HG02678 (cell line): ENCODE results near the gene OXCT2.
"Not testable (repeated sequence)": the region's sequence is repeated elsewhere in the genome, so short reads cannot be mapped to it uniquely, and the experiment has no call there.

Source experiments
- ATAC-seq: cut with Tn5 transposase; IDR thresholded peaks from one replicate; pipeline ENCODE4 v1.9.1; 2021; ENCODE audit warnings: mild to moderate bottlenecking, moderate library complexity; ENCODE audit not compliant: unreplicated experiment

Gene OXCT2

GRCh38 chr1:39763619-39764374 lies 7.4 kb downstream of the OXCT2 start:
- not testable (repeated sequence) for ATAC-seq

DNA sequence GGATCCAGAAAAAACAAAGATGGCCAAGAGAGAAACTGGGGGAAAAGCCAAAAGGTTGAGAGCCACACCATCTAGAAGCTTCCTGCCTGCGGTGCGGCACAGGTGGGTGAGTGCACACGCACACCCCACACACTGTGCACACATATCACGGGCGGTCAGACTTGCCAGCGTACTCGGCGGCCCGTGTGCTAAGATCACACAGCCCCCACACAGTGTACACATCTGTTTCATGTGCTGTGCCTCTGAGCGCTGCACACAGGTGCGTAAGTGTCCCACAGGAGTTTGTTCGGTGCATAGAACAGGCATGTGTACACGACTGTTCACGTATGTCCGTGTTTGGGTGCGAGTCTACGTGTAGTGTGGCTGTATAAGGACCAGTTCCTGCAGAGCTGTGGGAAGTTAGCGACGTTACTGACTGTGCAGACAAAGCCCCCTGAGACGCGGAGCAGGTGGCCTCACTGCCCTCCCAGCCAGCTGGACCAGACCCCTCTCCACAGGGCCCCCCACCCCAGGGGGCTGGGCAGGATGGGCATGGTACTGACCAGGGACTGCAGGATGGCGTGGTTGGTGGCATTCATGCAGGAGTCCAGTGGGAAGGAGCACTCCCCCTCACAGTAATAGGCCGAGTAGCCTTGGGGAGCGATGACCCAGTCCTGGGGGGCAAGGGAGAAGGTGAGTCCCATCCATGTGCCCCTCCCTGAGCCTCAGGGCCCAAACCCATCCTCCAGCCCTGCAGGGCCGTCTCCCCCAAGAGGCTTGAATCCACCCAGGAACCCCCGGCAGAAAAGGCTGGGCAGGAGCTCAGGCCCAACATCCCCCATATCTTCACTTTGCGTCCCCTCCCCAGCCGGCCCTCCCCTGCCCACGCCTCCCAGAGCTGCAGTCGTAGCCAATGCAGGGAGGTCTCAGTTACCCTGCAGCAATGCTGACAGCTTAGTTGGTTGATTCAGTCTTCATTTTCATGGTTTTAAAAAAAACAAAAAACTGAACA lies 8.3 kb downstream of the OXCT2 start:
- no peak for ATAC-seq

DNA sequence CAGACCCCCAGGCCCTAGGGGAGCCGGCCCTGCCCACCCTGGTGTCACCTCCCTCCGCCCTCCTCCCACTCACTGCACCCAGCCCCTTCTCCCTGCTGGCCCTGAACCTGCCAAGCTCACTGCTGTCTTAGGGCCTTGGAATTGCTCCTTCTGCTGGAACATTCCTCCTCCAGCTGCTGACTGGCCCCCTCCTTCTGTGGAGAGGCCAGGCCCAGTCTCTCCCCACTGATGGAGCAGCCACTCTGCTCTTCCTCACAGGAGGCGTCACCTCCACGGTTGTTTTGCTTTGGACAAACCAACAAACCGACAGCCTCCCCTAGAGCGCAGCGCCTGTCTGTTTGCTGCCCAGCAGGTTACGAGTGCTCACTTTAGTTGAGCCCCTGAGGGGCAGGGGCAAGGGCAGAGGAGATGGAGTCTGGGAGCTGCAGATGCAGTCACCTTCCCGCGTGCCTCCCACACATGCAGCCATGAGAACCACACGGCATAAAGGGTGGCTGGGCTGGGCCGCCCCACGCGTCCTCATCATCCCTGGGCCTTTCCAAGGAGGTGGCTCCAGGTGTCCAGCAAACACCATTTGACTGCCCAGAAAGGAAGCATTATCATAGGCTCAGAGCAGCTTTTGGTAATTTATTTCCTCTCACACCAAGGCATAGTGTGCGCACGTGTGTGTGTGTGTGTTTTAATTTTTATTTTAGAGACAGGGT lies 9.4 kb downstream of the OXCT2 start:
- no peak for ATAC-seq

DNA sequence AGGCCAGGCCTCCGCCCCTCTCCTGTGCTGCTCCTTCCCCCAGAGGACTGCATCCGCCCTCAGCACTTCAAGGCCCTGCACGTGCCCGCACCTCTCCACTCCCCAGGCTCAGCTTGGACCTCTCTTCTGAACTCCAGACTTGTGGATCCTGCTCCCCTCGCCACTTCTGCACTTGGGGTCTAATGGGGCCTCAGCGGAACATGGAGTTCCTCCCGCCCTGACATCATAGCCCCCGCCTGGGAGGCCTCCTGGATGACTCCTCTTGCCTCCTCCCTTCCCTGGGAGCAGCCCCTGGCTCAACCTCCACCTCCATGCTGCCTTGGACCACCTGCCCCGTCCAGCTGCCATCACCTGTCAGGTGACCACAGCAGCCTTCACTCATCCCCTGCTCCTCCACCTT lies 10.1 kb downstream of the OXCT2 start:
- ATAC-seq: no peak

DNA sequence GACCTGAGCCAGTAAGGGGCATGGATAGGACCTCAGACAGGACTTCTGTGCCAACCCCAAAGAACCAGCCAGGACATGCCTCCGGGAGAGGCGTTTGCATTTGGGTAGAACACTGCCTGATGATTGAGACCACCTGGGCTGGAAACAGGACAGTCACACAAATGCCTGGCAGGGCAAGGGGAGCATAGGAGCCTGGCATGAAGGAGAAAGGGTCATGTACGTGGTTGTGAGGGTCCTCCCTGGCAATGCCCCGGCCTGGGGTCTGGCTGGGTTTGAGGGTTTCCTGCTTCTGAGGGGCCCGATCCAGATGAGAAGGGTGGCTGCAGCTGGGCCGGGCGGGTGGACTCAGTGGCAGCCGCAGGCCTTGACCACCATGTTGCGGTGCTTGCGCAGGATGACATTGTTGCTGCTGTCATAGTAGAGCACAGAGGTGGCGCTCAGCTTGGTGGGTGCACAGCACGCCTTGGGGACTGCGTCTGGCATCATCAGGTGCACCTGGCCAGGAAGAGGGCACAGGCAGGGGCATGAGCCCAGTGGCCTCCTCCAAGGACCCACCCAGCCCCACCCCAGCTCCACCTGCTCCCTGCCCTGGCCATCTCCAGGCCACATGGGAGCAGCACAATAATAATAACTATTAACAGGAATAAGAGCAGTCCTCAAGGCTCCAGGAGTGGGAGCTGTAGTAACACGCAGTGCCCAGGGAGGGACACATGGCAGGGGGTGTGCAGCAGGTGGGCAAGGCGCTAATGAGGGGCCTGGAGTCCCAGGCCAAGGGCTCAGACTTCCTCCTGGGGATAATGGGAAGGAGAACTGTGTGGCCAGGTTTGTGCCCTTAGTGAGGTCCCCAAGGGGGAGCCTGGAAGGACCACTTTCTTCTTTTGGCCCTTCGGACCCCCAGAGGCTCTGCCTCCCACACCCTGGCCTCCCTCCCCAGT lies 10.8 kb downstream of the OXCT2 start:
- no peak for ATAC-seq

- ATAC-seq: no peak
These were observed 11.8 kb downstream of the OXCT2 start for GRCh38 chr1:39759436-39759726.

DNA sequence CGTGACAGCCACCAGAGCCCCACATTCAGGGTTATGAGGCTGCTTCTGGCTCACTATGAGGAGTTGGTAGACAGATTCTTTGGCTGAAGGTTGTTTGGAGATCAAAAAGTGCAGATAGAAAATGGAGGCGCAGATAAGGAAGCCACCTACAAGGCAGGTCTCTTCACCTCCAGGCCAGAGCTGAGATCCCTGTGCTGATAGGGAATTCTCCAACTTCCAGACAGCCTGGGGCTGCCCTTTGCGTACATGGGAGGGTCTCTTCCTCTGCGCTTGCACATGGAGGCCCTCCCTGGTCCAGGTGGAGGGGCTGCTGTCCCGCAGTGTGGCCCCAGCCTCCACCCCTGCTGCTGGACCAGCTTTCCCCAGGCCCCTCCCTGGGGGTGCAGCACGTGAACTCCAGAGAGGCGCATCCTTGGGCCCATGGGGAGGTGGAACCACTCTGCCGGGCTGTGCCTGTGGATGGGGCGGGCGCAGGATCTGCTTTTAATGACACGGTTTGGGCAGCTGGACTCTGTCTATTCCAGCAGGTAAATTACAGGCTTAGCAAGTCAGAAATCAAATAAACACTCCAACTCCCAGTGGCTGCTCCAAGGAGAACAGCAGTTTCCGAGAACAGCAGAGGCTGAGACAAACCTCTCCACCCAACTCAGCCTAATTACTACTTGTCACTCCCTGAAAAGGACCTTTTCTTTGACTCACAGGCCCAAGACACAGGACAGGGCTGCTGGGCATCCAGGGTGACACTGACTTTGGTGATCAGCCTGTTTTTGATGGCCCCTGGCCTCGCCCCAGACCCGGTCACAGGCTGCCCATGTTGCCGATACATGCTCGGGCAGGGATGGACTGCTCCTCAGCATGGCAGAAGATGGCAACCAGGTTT lies 12.4 kb downstream of the OXCT2 start:
- ATAC-seq: no peak

DNA sequence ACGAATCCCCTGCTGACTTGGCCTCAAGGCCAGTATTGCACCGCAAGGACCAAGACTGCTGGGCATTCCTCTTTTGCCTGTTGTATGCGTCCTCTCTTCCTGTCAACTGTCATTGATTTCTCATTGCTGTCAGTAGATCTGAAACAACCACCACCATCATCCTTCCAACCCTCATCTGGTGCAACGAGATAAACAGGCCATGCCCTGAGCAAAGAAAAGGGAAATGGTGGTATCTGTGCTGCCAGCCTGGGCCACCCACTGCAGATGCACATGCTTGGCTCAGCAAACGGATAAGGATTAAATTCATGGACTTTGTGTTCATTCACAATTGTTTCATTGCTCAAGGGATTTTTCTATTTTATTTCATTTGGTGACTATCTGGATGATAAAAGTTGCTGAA lies 13.6 kb downstream of the OXCT2 start:
- ATAC-seq: no peak

GRCh38 chr1:39755965-39756659 lies 15.0 kb downstream of the OXCT2 start:
- ATAC-seq: no peak

DNA sequence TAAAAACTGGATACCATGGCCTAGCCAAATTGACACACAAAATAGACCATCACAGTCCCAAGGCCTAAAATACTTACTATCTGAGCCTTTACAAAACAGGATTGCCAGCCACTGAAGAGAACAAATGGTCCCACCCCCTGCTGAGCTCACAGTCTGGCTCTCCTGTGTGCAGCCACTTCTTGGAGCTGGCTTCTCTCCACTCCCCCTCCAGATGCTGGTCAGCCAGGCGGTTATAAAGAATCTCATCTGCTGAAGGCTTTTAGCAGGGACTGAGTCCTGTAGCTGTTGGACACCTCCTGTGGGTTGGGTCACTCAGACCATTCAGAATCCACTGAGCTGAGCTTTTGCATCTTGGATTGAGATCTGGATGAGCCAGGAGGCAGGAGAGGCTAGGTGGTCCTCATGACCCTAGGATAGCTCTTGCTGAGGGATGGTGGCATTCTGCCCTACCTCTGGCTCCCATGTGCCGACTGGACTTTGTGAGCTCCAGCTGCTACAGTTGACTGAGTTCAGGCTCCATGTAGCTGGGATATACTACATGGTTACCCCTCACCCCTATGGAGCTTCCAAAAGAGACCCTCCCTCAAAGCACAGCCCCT lies 16.1 kb downstream of the OXCT2 start:
- ATAC-seq: no peak

DNA sequence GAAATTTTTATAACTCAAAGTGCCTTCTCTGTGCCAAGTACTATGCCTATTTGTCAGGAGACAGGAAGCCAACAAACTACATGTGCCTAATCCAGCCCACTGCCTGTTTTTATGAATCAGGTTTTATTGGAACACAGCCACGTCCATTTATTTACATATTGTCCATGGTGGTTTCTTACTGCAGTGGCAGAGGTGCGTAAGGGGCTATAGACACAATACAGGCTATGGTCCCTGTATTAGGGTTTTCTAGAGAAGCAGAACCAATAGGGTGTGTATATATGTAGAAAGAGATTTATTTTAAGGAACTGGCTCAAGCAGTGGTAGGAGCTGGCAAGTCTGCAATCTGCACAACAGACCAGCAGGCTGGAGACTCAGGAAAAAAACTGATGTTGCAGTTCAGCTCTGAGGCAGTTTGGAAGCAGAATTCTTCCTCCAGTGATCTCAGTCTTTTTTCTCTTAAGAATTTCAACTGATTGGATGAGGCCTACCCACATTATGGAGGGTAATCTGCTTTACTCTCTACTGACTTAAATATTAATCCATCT lies 17.1 kb downstream of the OXCT2 start:
- no peak for ATAC-seq

GRCh38 chr1:39753132-39754025 lies 17.8 kb downstream of the OXCT2 start:
- no peak for ATAC-seq

GRCh38 chr1:39752703-39753102 lies 18.4 kb downstream of the OXCT2 start:
- no peak for ATAC-seq

GRCh38 chr1:39751595-39751994 lies 19.6 kb downstream of the OXCT2 start:
- no peak for ATAC-seq

DNA sequence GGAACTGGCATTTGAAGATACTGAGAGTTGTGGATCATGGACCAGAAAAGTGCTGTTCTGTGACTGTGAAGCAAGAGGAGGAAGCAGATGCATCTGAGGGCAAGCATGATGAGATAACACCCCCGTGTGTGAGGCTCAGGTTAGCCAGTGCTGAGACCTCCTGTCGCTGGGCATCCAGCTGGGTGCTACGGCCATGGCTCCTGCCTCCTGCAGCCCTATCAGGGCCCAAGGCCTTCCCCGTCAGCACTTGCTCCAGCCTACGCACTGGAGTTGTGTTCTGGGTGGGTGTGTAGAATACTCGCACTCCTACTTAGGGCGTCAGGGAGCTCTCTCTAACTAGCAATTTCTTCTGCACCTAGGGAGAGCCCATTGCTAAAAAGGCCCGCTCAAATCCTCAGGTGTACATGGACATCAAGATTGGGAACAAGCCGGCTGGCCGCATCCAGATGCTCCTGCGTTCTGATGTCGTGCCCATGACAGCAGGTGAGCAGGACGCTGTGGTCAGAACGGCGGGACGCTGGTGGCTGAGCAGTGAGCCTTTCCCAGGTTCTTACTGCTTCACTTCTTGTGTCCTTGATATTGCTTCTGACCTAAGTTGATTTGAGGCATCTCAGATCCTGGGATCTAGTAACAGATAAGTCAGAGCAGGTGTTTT lies 26.0 kb downstream of the OXCT2 start:
- ATAC-seq: no peak

DNA sequence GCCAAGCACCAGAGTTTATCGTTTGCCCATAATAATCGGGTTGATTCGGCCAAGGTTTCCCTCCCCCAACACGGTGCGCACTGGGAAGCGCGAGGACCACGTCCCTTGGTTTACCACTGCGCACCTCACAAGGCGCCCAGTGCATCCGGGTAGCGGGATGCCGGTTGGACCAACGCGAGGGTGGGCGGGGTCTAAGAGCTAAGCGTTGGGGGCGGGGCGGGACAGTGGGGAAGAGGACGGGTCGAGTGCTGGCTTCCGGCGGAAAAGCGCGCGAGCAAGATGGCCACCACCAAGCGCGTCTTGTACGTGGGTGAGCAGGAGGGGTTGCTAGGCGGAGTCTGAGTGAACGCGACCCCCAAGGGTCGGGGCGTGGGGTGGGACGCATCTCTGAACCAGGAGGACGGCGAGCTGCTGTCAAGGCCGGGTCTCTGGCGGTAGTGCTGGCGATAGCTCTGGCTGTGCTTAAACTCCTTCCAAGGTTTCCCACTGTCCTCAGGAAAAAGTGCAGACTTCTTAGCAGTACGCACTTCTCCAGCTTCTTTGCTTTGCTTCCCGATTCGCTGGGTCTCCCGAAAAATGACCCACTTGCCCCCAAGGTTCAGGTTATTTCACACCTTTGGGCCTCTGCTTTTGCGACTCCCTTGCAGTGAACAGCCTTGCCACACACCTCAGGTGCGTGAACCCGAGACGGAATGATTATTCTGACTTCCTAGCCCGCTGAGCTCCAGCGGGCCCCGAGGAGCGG lies 32.4 kb downstream of the OXCT2 start, which contains the start of gene PPIE:
PPIE (plus strand) TSS at position 261 of the 745 bp plus-strand sequence; CDS start at position 280, 19 bp downstream.
- ATAC-seq: peak; percentile 82
